HepG2 (cell line): ENCODE results near the gene STK40. TPM values are rescaled to one million over a fixed set of nuclear protein-coding genes. Genes with fewer than 3 reads are reported as not detected.

Experiments
- CHD2 ChIP-seq: IDR thresholded peaks from 2 replicates; pipeline ENCODE4 v1.6.1; 2011; ENCODE audit warnings: low read depth, low read length, improper control_type of control experiment
- DRAP1 ChIP-seq: IDR thresholded peaks from 2 replicates; pipeline ENCODE4 v1.6.1; 2016; ENCODE audit warnings: missing genetic modification reagents, missing compliant biosample characterization
- ESRRA ChIP-seq: sonication (generic); formaldehyde crosslinking; IDR thresholded peaks from 2 replicates; pipeline ENCODE4 v1.5.1; 2020; ENCODE audit warnings: mild to moderate bottlenecking, low read depth, missing genetic modification reagents
- FOSL2 ChIP-seq: sonication (generic); formaldehyde crosslinking; IDR thresholded peaks from 2 replicates; pipeline ENCODE4 v1.4.0; 2020; ENCODE audit warnings: missing genetic modification reagents
- HDAC1 ChIP-seq: sonication (generic); formaldehyde crosslinking; IDR thresholded peaks from 2 replicates; pipeline ENCODE4 v1.5.1; 2020; ENCODE audit warnings: mild to moderate bottlenecking, missing genetic modification reagents
- HNF4G ChIP-seq, 2 experiments: sonication (generic) in 1 of 2; formaldehyde crosslinking in 1 of 2; IDR thresholded peaks; 2 replicates each; pipeline versions ENCODE4 v1.4.0 to v1.6.1; 2011 to 2020; ENCODE audit warnings: borderline replicate concordance in 2 of 2, low read depth in 2 of 2, mild to moderate bottlenecking in 2 of 2, low read length in 1 of 2, missing genetic modification reagents in 1 of 2, moderate library complexity in 1 of 2
- HOXA3 ChIP-seq: sonication (generic); formaldehyde crosslinking; IDR thresholded peaks from 2 replicates; pipeline ENCODE4 v1.5.0; 2020; ENCODE audit warnings: missing genetic modification reagents
- HOXA5 ChIP-seq: sonication (generic); formaldehyde crosslinking; IDR thresholded peaks from 2 replicates; pipeline ENCODE4 v1.4.0; 2020; ENCODE audit warnings: missing genetic modification reagents
- ISX ChIP-seq: sonication (generic); formaldehyde crosslinking; conservative IDR thresholded peaks from 2 replicates; pipeline ENCODE4 v1.5.0; 2020; ENCODE audit warnings: missing genetic modification reagents
- KAT7 ChIP-seq: IDR thresholded peaks from 2 replicates; pipeline ENCODE4 v1.6.1; 2018; ENCODE audit warnings: borderline replicate concordance, missing compliant biosample characterization
- MYC ChIP-seq: sonication (generic); formaldehyde crosslinking; IDR thresholded peaks from 2 replicates; pipeline ENCODE4 v1.9.0; 2021; ENCODE audit warnings: missing genetic modification reagents, borderline replicate concordance
- POGK ChIP-seq: sonication (generic); formaldehyde crosslinking; conservative IDR thresholded peaks from 2 replicates; pipeline ENCODE4 v1.8.0; 2022; ENCODE audit warnings: mild to moderate bottlenecking, moderate library complexity, missing genetic modification reagents
- SPEN ChIP-seq: sonication (generic); formaldehyde crosslinking; IDR thresholded peaks from 2 replicates; pipeline ENCODE4 v1.5.1; 2020; ENCODE audit warnings: low read depth, mild to moderate bottlenecking, missing genetic modification reagents
- SRF ChIP-seq: IDR thresholded peaks from 2 replicates; pipeline ENCODE4 v1.6.1; 2011; ENCODE audit warnings: mild to moderate bottlenecking, low read depth, low read length, moderate library complexity
- TERF1 ChIP-seq: sonication (generic); formaldehyde crosslinking; IDR thresholded peaks from 2 replicates; pipeline ENCODE4 v1.8.0; 2022; ENCODE audit warnings: mild to moderate bottlenecking, missing genetic modification reagents, moderate library complexity
- ZFY ChIP-seq: sonication (generic); formaldehyde crosslinking; IDR thresholded peaks from 2 replicates; pipeline ENCODE4 v1.4.0; 2020; ENCODE audit warnings: missing genetic modification reagents
- ZNF251 ChIP-seq: sonication (generic); formaldehyde crosslinking; IDR thresholded peaks from 2 replicates; pipeline ENCODE4 v1.9.0; 2021; ENCODE audit warnings: mild to moderate bottlenecking, missing genetic modification reagents
- ZNF280B ChIP-seq: sonication (generic); formaldehyde crosslinking; IDR thresholded peaks from 2 replicates; pipeline ENCODE4 v1.5.0; 2020; ENCODE audit warnings: missing genetic modification reagents, mild to moderate bottlenecking, borderline replicate concordance
- ZNF773 ChIP-seq: sonication (generic); formaldehyde crosslinking; IDR thresholded peaks from 2 replicates; pipeline ENCODE4 v1.4.0; 2020; ENCODE audit warnings: missing genetic modification reagents, borderline replicate concordance
- ZSCAN22 ChIP-seq: sonication (generic); formaldehyde crosslinking; IDR thresholded peaks from 2 replicates; pipeline ENCODE4 v1.4.0; 2020; ENCODE audit warnings: mild to moderate bottlenecking, missing genetic modification reagents
- polyA plus RNA-seq, 8 experiments: library from polyadenylated mRNA; depleted of rRNA in 3 of 8; stranded (reverse) in 7 of 8; unstranded in 1 of 8; fragments of >200 nt; fragmentation: Illumina TruSeq in 4 of 8; extraction: Trizol in 4 of 8; gene quantifications; 2 replicates each; pipeline versions ENCODE4 v1.2.1 to v1.2.3, GENCODE V29; 2011 to 2016; ENCODE audit warnings: low read depth in 4 of 8, missing spikeins in 1 of 8, mixed read lengths in 1 of 8; ENCODE audit not compliant: insufficient read depth in 1 of 8
- total RNA-seq, 5 experiments: library from RNA; depleted of rRNA; stranded (reverse); fragments of >200 nt; fragmentation: Illumina TruSeq; extraction: Trizol; gene quantifications; 2 replicates each; pipeline ENCODE4 v1.2.3, GENCODE V29; 2016; ENCODE audit warnings: low read depth in 1 of 5
- TF ChIP-seq, protein P1 (sequence below): sonication (generic); formaldehyde crosslinking; conservative IDR thresholded peaks from 2 replicates; pipeline ENCODE4 v1.8.0; 2022; ENCODE audit warnings: low read depth, missing genetic modification reagents
- TF ChIP-seq, protein P2 (sequence below): IDR thresholded peaks from 2 replicates; pipeline ENCODE4 v1.6.1; 2012; ENCODE audit warnings: inconsistent platforms

The STK40 gene
- total and polyA plus RNA-seq, 2 of the 13 experiments (the other 11 are each of a cell fraction or from before 2014, with no cell fraction given): 33.8 to 35.1 TPM

DNA sequence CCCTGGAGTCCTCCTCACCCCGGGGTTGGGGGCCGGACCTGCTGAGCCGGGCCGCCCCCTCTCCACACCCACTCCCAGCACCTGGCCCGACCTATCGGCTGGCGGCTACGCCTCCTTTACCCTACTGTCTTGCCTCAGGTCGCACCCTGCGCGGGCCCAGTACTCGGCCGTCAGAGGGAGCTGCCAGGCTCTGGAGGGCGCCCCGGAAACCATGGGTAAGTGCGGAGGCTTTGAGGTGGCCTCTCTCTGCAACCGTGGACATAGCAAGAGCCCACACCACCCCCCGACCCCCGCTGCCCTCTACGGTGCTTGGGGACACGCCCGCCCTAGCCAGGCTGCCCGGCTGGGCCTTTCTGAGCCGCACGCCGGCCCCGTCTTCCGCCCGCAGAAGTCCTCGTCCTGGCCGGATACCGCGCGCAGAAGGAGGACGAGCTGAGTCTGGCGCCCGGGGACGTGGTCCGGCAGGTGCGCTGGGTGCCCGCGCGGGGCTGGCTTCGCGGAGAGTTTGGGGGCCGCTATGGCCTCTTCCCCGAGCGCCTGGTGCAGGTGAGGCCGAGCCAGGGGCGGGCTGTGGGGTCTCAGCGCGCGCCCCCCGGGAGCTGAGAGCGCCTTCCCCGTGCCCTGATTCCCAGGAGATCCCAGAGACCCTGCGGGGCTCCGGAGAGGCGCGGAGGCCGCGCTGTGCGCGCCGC, 79.4 kb downstream of the STK40 start, which contains the start of gene SH3D21 (continued):
- TF ChIP-seq, protein P1, sequence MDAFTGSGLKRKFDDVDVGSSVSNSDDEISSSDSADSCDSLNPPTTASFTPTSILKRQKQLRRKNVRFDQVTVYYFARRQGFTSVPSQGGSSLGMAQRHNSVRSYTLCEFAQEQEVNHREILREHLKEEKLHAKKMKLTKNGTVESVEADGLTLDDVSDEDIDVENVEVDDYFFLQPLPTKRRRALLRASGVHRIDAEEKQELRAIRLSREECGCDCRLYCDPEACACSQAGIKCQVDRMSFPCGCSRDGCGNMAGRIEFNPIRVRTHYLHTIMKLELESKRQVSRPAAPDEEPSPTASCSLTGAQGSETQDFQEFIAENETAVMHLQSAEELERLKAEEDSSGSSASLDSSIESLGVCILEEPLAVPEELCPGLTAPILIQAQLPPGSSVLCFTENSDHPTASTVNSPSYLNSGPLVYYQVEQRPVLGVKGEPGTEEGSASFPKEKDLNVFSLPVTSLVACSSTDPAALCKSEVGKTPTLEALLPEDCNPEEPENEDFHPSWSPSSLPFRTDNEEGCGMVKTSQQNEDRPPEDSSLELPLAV (CRISPR knock-in tag): no peak
- TF ChIP-seq HOXA5 (CRISPR knock-in tag) (peak; percentile 56), HDAC1 (CRISPR knock-in tag) (peak; percentile 64; the same call in 1 of the 2 replicates), ZNF251 (no peak), HOXA3 (CRISPR knock-in tag) (peak; percentile 33; the same call in 1 of the 2 replicates), FOSL2 (CRISPR knock-in tag) (0 out of 2 replicates have a peak, but pooled peaks have one; percentile 20), MYC (peak; percentile 54; the same call in 1 of the 2 replicates), TERF1 (CRISPR knock-in tag) (0 out of 2 replicates have a peak, but pooled peaks have one; percentile 39), ZNF280B (CRISPR knock-in tag) (peak; percentile 57; the same call in 1 of the 2 replicates), ZNF773 (peak; percentile 70; the same call in 1 of the 2 replicates), HNF4G (IDR thresholded peaks at IDR 0.05; ENCODE audit: borderline replicate concordance, low read depth, low read length) (no peak), HNF4G (CRISPR knock-in tag; IDR thresholded peaks at IDR 0.05; ENCODE audit: borderline replicate concordance, low read depth) (no peak; the same call in 1 of the 2 replicates), KAT7 (CRISPR knock-in tag) (0 out of 2 replicates have a peak, but pooled peaks have one; percentile 31), ISX (CRISPR knock-in tag) (0 out of 2 replicates have a peak, but pooled peaks have one; percentile 48), SPEN (peak; percentile 50; the same call in 1 of the 2 replicates), ESRRA (CRISPR knock-in tag) (no peak), POGK (CRISPR knock-in tag) (no peak), SRF (no peak), ZFY (CRISPR knock-in tag) (peak; percentile 76), ZSCAN22 (CRISPR knock-in tag) (0 out of 2 replicates have a peak, but pooled peaks have one; percentile 34), CHD2 (no peak), DRAP1 (CRISPR knock-in tag) (peak; percentile 83)
- TF ChIP-seq, protein P2, sequence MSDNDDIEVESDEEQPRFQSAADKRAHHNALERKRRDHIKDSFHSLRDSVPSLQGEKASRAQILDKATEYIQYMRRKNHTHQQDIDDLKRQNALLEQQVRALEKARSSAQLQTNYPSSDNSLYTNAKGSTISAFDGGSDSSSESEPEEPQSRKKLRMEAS: peak; percentile 62; the same call in 1 of the 2 replicates
